Psoas muscle (tissue), 8 donors: ENCODE measurements around the gene BNIP3. TPM values are rescaled to one million over a fixed set of nuclear protein-coding genes. Genes with fewer than 3 reads are reported as not detected.

ENCODE experiments used
- ATAC-seq, 4 donors: fragments of 200-7000 bp; cut with Tn5 transposase; one replicate each; pipeline ENCODE4 v1.9.1; 2020; ENCODE audit warnings: moderate library complexity in 3 of 4, mild to moderate bottlenecking in 2 of 4
- DNase-seq, 2 donors: peaks; one replicate each; pipeline ENCODE4 v3.0.0-alpha.2; 2020
- H3K27ac ChIP-seq: fragments of 200-600 bp; one replicate; pipeline ENCODE4 v1.8.0; 2022
- H3K27me3 ChIP-seq, 3 donors: fragments of 200-600 bp in 1 of 3; one replicate each; pipeline versions ENCODE4 v1.6.1 to v1.8.0; 2013 to 2022; ENCODE audit warnings: low read length in 2 of 3, mild to moderate bottlenecking in 2 of 3, moderate library complexity in 1 of 3; ENCODE audit not compliant: insufficient read depth in 3 of 3
- H3K36me3 ChIP-seq, 2 donors: fragments of 200-600 bp in 1 of 2; one replicate each; pipeline versions ENCODE4 v1.6.1 to v1.8.0; 2013 to 2022; ENCODE audit warnings: low read depth in 1 of 2, mild to moderate bottlenecking in 1 of 2, moderate library complexity in 1 of 2; ENCODE audit not compliant: insufficient read depth in 1 of 2
- H3K4me1 ChIP-seq: fragments of 200-600 bp; one replicate; pipeline ENCODE4 v1.8.0; 2022
- H3K4me3 ChIP-seq: fragments of 200-600 bp; one replicate; pipeline ENCODE4 v1.8.0; 2022; ENCODE audit warnings: mild to moderate bottlenecking
- H3K9me3 ChIP-seq: fragments of 200-600 bp; one replicate; pipeline ENCODE4 v1.8.0; 2022
- CTCF ChIP-seq: fragments of 200-600 bp; IDR thresholded peaks from one replicate; pipeline ENCODE4 v1.8.0; 2022; ENCODE audit warnings: antibody characterized with exemption
- WGBS, 3 donors: extraction: QIAGEN DNeasy Blood & Tissue Kit; methylation state at CpG; one replicate each; pipeline versions ENCODE4 v1.1.6 to v1.1.7; 2013; 5-methylcytosine and 5-hydroxymethylcytosine counted together
- intact Hi-C, 2 donors: fragments of 100-400 bp; cut with DNase I; formaldehyde crosslinking; loops; one replicate each; pipeline versions ENCODE4 v1.11.0 to v1.14.2; 2022
- polyA plus RNA-seq, 3 donors: library from polyadenylated mRNA; stranded (reverse); fragments of 200-250 nt; gene quantifications; one replicate each; pipeline ENCODE4 v1.2.3, GENCODE V29; 2013
- total RNA-seq, 4 donors: library from RNA; stranded (reverse); fragmentation: NEBNext Ultra II Directional in 2 of 4; extraction: Animal tissue kit (Norgen Biotek cat#: 25700) in 2 of 4; gene quantifications; one replicate each; pipeline versions ENCODE4 v1.2.1 to v1.2.4, GENCODE V29; 2021 to 2023
- donor health status: healthy with polysubstance abuse.
- donor health status: DM: no; HTN: no; CAD: no; lungs with moderate emphysema.
- donor health status: Bipolar disorder and iron deficiency.
- donor health status: healthy.
- donor health status: DM: yes; HTN: yes; CAD: no.
- donor health status: DM: no; HTN: no; CAD: no.
- donor health status: DM: no; HTN: no; CAD: no.
- donor health status: DM: yes; HTN: yes; CAD: no.

The BNIP3 gene
- total and polyA plus RNA-seq, 7 donors, result 85.9 to 210 (median 149) TPM

GRCh38 chr10:132011024-132011423, 29.3 kb upstream of the BNIP3 start:
- H3K4me3 ChIP-seq, result peak overlapping the region; percentile 24
- H3K36me3 ChIP-seq, result no peaks in the 10 kb centered on the region
- peaks cover 3% of the 10 kb centered on the region for H3K4me1 ChIP-seq
- WGBS, 3 donors, result 41 to 75% (median 45%) methylated on average over 6 of the region's 6 CpGs
- peak overlapping the region; percentile 42 for H3K27ac ChIP-seq
- no peak for DNase-seq
- intact Hi-C loops, result no loop called here
- no peaks in the 10 kb centered on the region for H3K9me3 ChIP-seq
- ATAC-seq, result peak; percentile 47 to 79 (median 63)
- no peaks in the 10 kb centered on the region for H3K27me3 ChIP-seq
- no peak for TF ChIP-seq CTCF

GRCh38 chr10:132010483-132010882, 28.8 kb upstream of the BNIP3 start:
- peak; percentile 77 to 95 (median 92) for ATAC-seq
- intact Hi-C loops, result no loop called here
- WGBS, 3 donors, result 59 to 89% (median 63%) methylated on average over 2 of the region's 2 CpGs

GRCh38 chr10:132009575-132009974, 27.9 kb upstream of the BNIP3 start:
- no peak for DNase-seq
- peaks cover 3% of the 10 kb centered on the region for H3K4me1 ChIP-seq
- H3K27me3 ChIP-seq, result no peaks in the 10 kb centered on the region
- TF ChIP-seq CTCF, result no peak
- H3K36me3 ChIP-seq, result no peaks in the 10 kb centered on the region
- WGBS, 3 donors, result 31 to 35% (median 34%) methylated on average over 3 of the region's 3 CpGs
- ATAC-seq, result no peak
- no peak overlapping the region for H3K27ac ChIP-seq
- intact Hi-C loops, result no loop called here
- H3K4me3 ChIP-seq, result no peak overlapping the region
- H3K9me3 ChIP-seq, result no peaks in the 10 kb centered on the region

More at GRCh38 chr10:132010483-132010882, 28.8 kb upstream of the BNIP3 start:
- Histone ChIP-seq H3K4me1 (peaks cover 3% of the 10 kb centered on the region), H3K4me3 (no peak overlapping the region), H3K27me3 (no peaks in the 10 kb centered on the region), H3K36me3 (no peaks in the 10 kb centered on the region), H3K9me3 (no peaks in the 10 kb centered on the region), H3K27ac (peak overlapping the region; percentile 42)
- DNase-seq, result no peak
- no peak for TF ChIP-seq CTCF

GRCh38 chr10:132007681-132008080, 26.0 kb upstream of the BNIP3 start:
- 90 to 92% (median 90%) methylated on average over 10 of the region's 10 CpGs for WGBS, 3 donors
- no peak for TF ChIP-seq CTCF
- Histone ChIP-seq H3K4me3 (no peak overlapping the region), H3K4me1 (peaks cover 3% of the 10 kb centered on the region), H3K9me3 (no peaks in the 10 kb centered on the region), H3K36me3 (no peaks in the 10 kb centered on the region), H3K27ac (no peak overlapping the region), H3K27me3 (no peaks in the 10 kb centered on the region)
- intact Hi-C loops, result no loop called here
- DNase-seq, result no peak
- ATAC-seq, result no peak

- intact Hi-C loops, result no loop called here
- no peak for TF ChIP-seq CTCF
- H3K4me1 ChIP-seq, result peaks cover 3% of the 10 kb centered on the region
- no peak overlapping the region for H3K27ac ChIP-seq
- ATAC-seq (no peak), DNase-seq (no peak)
- H3K9me3 ChIP-seq, result no peaks in the 10 kb centered on the region
- no peaks in the 10 kb centered on the region for H3K27me3 ChIP-seq
- 85 to 92% (median 92%) methylated on average over 4 of the region's 4 CpGs for WGBS, 3 donors
- no peaks in the 10 kb centered on the region for H3K36me3 ChIP-seq
- no peak overlapping the region for H3K4me3 ChIP-seq
Measured at GRCh38 chr10:132006966-132007365, 25.2 kb upstream of the BNIP3 start.
